ENCODE measurements around the gene ZNF260. TPM values are rescaled to one million over a fixed set of nuclear protein-coding genes. Genes with fewer than 3 reads are reported as not detected.

The ZNF260 gene
- total and polyA plus RNA-seq, 8 donors, result 1.4 to 9.0 (median 2.7) TPM

DNA sequence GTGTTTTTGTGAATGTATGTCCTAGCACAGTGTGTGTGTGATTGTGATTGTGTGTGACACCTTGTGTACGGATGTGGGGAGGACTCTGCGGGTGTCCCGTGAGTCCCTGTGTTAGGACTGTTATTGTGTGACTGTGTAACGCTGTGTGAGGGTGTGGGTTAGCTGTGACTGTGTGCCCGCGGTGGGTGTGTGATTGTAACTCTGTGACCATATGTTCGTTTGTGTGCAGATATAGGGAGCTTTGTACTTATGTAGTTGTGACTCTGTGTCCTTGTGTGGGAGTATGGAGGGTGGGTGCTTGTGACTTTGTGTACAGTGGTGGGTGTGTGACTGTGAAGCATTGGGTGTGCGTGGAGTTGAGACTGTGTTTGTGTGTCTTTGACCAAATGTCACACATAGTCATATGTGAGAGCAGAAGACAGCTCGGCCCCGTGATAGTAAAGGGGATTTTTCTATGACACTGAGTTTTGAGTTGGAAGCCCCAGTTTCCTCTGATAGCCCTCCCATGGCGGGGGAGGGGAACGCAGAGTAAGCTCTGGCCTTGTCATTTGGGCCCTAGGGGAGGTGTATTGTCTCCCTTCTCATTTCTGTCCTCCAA lies 949 bp upstream of the ZNF260 start:
- FAIRE-seq, result no peak
- Histone ChIP-seq H3K9me3 (peaks cover 0 to 2% (median 0%) of the 10 kb centered on the region in 4 donors), H3K4me1 (peaks cover 0 to 13% (median 9%) of the 10 kb centered on the region in 3 donors), H3K4me3 (peak overlapping the region; percentile 48 to 69 (median 57)), H3K27ac (peak overlapping the region; percentile 25 to 93 (median 82)), H3K36me3 (peaks cover 0 to 1% (median 0%) of the 10 kb centered on the region in 3 donors), H3K27me3 (no peaks in the 10 kb centered on the region)
- peak in 1 of 6 donors; percentile 12 for DNase-seq
- WGBS, 2 donors, result 4 to 7% methylated on average over 12 of the region's 12 CpGs
- ATAC-seq, result peak; percentile 9 to 24 (median 14)
- TF ChIP-seq, protein P1, sequence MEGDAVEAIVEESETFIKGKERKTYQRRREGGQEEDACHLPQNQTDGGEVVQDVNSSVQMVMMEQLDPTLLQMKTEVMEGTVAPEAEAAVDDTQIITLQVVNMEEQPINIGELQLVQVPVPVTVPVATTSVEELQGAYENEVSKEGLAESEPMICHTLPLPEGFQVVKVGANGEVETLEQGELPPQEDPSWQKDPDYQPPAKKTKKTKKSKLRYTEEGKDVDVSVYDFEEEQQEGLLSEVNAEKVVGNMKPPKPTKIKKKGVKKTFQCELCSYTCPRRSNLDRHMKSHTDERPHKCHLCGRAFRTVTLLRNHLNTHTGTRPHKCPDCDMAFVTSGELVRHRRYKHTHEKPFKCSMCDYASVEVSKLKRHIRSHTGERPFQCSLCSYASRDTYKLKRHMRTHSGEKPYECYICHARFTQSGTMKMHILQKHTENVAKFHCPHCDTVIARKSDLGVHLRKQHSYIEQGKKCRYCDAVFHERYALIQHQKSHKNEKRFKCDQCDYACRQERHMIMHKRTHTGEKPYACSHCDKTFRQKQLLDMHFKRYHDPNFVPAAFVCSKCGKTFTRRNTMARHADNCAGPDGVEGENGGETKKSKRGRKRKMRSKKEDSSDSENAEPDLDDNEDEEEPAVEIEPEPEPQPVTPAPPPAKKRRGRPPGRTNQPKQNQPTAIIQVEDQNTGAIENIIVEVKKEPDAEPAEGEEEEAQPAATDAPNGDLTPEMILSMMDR (IDR thresholded peaks at IDR 0.05), result no peak
- intact Hi-C loops (cut with DNase I), result no loop called here

DNA sequence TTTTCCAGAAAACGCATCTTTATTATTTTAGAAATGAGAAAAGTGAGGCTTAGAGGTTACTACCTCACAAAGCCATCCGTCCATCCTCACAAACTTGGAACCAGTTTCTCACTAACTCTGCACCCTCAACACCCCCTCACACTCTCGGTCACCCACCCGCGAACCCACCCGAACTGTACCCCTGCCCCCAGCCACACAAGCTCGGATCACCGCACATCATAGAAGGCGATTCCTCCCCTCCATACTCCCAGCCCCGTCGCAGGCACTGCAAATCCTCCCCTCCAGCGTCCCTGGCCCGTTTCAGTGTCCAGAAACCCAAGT lies 238 bp downstream of the ZNF260 start:
- Histone ChIP-seq H3K4me3 (peak overlapping the region; percentile 48 to 69 (median 57)), H3K27ac (peak overlapping the region; percentile 25 to 93 (median 82)), H3K36me3 (no peaks in the 10 kb centered on the region), H3K4me1 (peaks cover 0 to 13% (median 9%) of the 10 kb centered on the region in 3 donors), H3K9me3 (no peaks in the 10 kb centered on the region), H3K27me3 (no peaks in the 10 kb centered on the region)
- TF ChIP-seq, protein P1 (IDR thresholded peaks at IDR 0.05), result no peak
- 0 to 1% methylated on average over 13 of the region's 13 CpGs for WGBS, 2 donors
- ATAC-seq (no peak), FAIRE-seq (no peak), DNase-seq (no peak)
- intact Hi-C loops (cut with DNase I), result no loop called here

DNA sequence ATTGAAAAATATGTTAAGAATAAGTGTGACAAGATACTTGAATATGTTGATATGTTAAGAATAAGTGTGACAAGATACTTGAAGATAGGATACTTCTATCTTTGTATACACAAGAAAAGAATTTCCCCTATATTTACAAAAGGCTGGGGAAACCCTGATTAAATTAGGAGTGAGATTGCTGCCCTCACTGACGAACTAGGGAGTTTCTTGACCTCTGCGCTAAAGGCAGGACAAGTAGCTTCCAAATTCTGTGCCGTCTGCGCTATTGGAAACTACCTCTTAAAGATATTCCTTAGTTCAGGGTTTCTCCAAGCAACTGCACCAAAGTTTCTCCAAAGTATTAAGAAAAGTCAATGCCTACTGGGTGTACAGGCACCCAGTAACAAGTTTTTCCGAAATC lies 730 bp downstream of the ZNF260 start:
- DNase-seq (no peak), FAIRE-seq (no peak)
- H3K27ac ChIP-seq, result peak overlapping the region in 2 of 4 donors; percentile 25 to 93

DNA sequence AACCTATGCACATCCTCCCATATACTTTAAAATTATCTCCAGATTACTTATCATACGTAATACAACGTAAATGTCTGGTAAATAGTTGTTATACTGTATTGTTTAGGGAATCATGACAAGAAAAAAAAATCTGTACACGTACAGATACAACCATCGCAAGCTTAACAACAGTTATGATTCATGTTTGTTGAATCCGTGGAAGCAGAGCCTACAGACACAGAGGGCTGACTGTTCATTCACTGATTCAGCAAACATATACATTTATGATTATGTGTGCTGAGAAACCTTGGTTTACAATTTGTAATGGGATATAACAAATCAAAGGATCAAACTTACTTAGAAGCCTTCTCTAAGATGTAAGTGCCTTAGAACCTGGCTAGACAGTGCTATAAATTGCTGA lies 1.5 kb downstream of the ZNF260 start:
- no peak for ATAC-seq
- H3K36me3 ChIP-seq, result no peaks in the 10 kb centered on the region
- TF ChIP-seq, protein P1 (IDR thresholded peaks at IDR 0.05), result no peak
- no peak overlapping the region for H3K27ac ChIP-seq
- no peaks in the 10 kb centered on the region for H3K9me3 ChIP-seq
- 75 to 88% methylated on average over 5 of the region's 5 CpGs for WGBS, 2 donors
- intact Hi-C loops (cut with DNase I), result no loop called here
- peak overlapping the region in 1 of 4 donors; percentile 69 for H3K4me3 ChIP-seq
- H3K4me1 ChIP-seq, result peaks cover 0 to 13% (median 9%) of the 10 kb centered on the region in 3 donors
- FAIRE-seq, result no peak
- no peak for DNase-seq
- no peaks in the 10 kb centered on the region for H3K27me3 ChIP-seq

More for the DNA sequence above, 730 bp downstream of the ZNF260 start:
- TF ChIP-seq, protein P1 (IDR thresholded peaks at IDR 0.05), result no peak
- intact Hi-C loops (cut with DNase I), result no loop called here
- Histone ChIP-seq H3K36me3 (no peaks in the 10 kb centered on the region), H3K4me1 (peaks cover 0 to 13% (median 9%) of the 10 kb centered on the region in 3 donors), H3K4me3 (peak overlapping the region; percentile 48 to 69 (median 57)), H3K27me3 (no peaks in the 10 kb centered on the region), H3K9me3 (no peaks in the 10 kb centered on the region)
- no peak for ATAC-seq
- WGBS, 2 donors, result 5 to 10% methylated on average over 5 of the region's 5 CpGs

DNA sequence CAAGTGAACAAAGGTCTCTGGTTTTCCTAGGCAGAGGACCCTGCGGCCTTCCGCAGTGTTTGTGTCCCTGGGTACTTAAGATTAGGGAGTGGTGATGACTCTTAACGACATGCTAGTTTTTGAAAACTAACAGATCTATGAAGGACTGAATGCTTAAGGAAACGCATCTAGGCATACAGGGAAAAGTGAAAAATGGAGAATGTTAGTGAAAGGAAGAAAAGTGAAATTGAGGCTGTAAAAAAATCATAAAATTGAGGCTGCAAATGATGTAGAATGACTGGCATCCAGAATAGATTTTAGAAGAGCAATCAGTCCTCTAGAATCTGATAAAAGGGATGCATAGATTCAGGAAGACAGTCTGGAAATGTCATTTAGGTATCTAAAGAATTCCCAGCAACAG lies 3.5 kb downstream of the ZNF260 start:
- DNase-seq, result no peak
- Histone ChIP-seq H3K4me3 (no peak overlapping the region), H3K9me3 (no peaks in the 10 kb centered on the region), H3K27ac (no peak overlapping the region), H3K27me3 (no peaks in the 10 kb centered on the region), H3K36me3 (no peaks in the 10 kb centered on the region), H3K4me1 (peaks cover 0 to 13% (median 9%) of the 10 kb centered on the region in 3 donors)
- intact Hi-C loops (cut with DNase I), result no loop called here
- TF ChIP-seq, protein P1 (IDR thresholded peaks at IDR 0.05), result no peak
- no peak for FAIRE-seq
- 93 to 97% methylated on average over 4 of the region's 4 CpGs for WGBS, 2 donors
- ATAC-seq, result no peak

Data from pancreas (tissue), 10 donors.